Raji (cell line): ENCODE results near the gene SYNPO2L.

Experiments
- POLR2A ChIP-seq: IDR thresholded peaks from 2 replicates; pipeline ENCODE4 v1.6.1; 2011; ENCODE audit warnings: low read depth, low read length, control low read depth; ENCODE audit not compliant: insufficient read depth

The SYNPO2L gene

GRCh38 chr10:73614720-73615119 lies 41.1 kb downstream of the SYNPO2L start:
- TF ChIP-seq POLR2A: no peak

- TF ChIP-seq POLR2A: no peak
Observed at GRCh38 chr10:73609116-73609515, 46.7 kb downstream of the SYNPO2L start.

- TF ChIP-seq POLR2A: no peak
Observed at GRCh38 chr10:73601486-73601921, 54.3 kb downstream of the SYNPO2L start.

GRCh38 chr10:73597346-73597745 lies 58.5 kb downstream of the SYNPO2L start:
- TF ChIP-seq POLR2A: no peak
